ENCODE measurements around the gene LAMC1.

DNA sequence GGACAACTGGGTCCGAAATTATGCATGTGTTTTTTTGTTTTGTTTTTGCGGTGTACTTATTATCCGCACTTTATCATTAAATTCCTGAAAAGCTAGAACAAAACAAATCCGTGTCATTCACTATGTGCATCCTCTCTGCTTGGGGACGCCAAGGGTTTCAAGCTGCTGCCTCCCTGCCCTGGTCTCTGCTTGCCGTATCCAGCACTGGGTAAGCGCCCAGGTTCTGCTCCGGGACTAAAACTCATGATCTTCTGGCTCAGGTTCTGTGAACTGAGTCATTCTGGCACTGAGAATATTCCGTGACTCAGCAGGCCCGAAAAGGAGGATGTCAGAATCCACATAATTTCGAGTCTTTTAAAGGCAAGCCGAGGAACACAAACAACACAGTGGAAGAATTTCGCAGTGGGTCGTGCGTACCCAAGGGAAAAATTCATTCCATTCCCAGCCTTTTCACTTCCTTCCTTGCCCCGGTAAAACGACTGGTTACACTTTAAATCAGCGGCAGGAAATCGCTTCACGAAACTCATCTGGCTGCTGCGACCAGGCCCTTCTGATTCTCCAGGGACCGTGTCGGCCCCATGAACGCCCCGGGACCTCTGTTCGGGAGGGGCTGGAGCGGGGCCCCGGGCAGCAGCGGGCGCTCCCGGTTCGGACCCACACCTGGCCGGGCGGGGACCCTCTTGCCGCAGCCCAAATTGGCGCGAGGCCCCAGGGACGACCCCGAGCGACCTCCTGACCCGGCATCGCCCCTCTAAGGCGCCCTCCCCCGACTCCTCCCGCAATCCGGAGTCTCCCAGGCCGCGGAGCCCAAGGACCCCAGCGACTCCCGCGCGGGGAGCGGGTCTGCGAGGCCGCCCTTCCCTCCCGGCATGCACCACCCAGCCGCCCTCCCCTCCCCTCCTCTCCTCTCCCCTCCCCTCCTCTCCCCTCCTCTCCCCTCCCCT, 746 bp upstream of the LAMC1 start:
- TF ChIP-seq, protein P1, sequence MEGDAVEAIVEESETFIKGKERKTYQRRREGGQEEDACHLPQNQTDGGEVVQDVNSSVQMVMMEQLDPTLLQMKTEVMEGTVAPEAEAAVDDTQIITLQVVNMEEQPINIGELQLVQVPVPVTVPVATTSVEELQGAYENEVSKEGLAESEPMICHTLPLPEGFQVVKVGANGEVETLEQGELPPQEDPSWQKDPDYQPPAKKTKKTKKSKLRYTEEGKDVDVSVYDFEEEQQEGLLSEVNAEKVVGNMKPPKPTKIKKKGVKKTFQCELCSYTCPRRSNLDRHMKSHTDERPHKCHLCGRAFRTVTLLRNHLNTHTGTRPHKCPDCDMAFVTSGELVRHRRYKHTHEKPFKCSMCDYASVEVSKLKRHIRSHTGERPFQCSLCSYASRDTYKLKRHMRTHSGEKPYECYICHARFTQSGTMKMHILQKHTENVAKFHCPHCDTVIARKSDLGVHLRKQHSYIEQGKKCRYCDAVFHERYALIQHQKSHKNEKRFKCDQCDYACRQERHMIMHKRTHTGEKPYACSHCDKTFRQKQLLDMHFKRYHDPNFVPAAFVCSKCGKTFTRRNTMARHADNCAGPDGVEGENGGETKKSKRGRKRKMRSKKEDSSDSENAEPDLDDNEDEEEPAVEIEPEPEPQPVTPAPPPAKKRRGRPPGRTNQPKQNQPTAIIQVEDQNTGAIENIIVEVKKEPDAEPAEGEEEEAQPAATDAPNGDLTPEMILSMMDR (conservative IDR thresholded peaks at IDR 0.05) = no peak
- no peak; the same call in 1 of the 2 replicates for TF ChIP-seq ZFX (IDR thresholded peaks at IDR 0.05)
